Natural killer cell (primary cell): ENCODE results near the gene TTR. TPM values are rescaled to one million over a fixed set of nuclear protein-coding genes. Genes with fewer than 3 reads are reported as not detected.

Source experiments
- ATAC-seq, 3 donors: fragments of 150-1000 bp in 2 of 3; fragments of 200-7000 bp in 1 of 3; cut with Tn5 transposase; 1 replicate in 1 of 3; 2 replicates in 2 of 3; pipeline ENCODE4 v1.10.0; 2021; ENCODE audit warnings: mild to moderate bottlenecking in 2 of 3, moderate library complexity in 2 of 3
- DNase-seq, 2 donors: peaks; one replicate each; pipeline versions ENCODE4 v3.0.0 to v3.0.0-alpha.2; 2013 to 2021; ENCODE audit warnings: mixed read lengths in 1 of 2
- H3K27ac ChIP-seq: one replicate; pipeline ENCODE4 v1.5.1; 2013; ENCODE audit warnings: mild to moderate bottlenecking, low read length
- H3K27me3 ChIP-seq: one replicate; pipeline ENCODE4 v1.6.1; 2013; ENCODE audit warnings: low read length; ENCODE audit not compliant: control insufficient read depth, insufficient read depth
- H3K36me3 ChIP-seq: one replicate; pipeline ENCODE4 v1.6.1; 2013; ENCODE audit warnings: low read length; ENCODE audit not compliant: control insufficient read depth, insufficient read depth
- H3K4me1 ChIP-seq: one replicate; pipeline ENCODE4 v1.6.1; 2013; ENCODE audit warnings: low read length; ENCODE audit not compliant: control insufficient read depth, insufficient read depth
- H3K4me3 ChIP-seq: one replicate; pipeline ENCODE4 v1.5.1; 2013; ENCODE audit warnings: low read length
- H3K9me3 ChIP-seq: one replicate; pipeline ENCODE4 v1.6.1; 2013; ENCODE audit warnings: low read length; ENCODE audit not compliant: control insufficient read depth, insufficient read depth
- H3K27ac Mint-ChIP-seq, 2 donors: one replicate each; pipeline ENCODE4 v1.8.0; 2022; ENCODE audit warnings: mild to moderate bottlenecking in 2 of 2, mixed read lengths in 2 of 2, moderate library complexity in 1 of 2
- H3K27me3 Mint-ChIP-seq, 2 donors: one replicate each; pipeline ENCODE4 v1.8.0; 2022; ENCODE audit warnings: low read depth in 2 of 2, mixed read lengths in 2 of 2
- H3K36me3 Mint-ChIP-seq: one replicate; pipeline ENCODE4 v1.8.0; 2022; ENCODE audit warnings: mixed read lengths
- H3K4me1 Mint-ChIP-seq, 2 donors: one replicate each; pipeline ENCODE4 v1.8.0; 2022; ENCODE audit warnings: mixed read lengths in 2 of 2
- H3K4me3 Mint-ChIP-seq: one replicate; pipeline ENCODE4 v1.8.0; 2022; ENCODE audit warnings: mild to moderate bottlenecking, moderate library complexity, mixed read lengths
- H3K9me3 Mint-ChIP-seq, 2 donors: one replicate each; pipeline ENCODE4 v1.8.0; 2022; ENCODE audit warnings: mixed read lengths in 2 of 2
- CTCF ChIP-seq: fragments of 200-600 bp; IDR thresholded peaks from one replicate; pipeline ENCODE4 v1.8.0; 2022; ENCODE audit warnings: antibody characterized with exemption
- WGBS: methylation state at CpG from one replicate; pipeline ENCODE4 v1.1.7; 2013; ENCODE audit warnings: missing lambda C conversion rate; ENCODE audit not compliant: insufficient coverage; 5-methylcytosine and 5-hydroxymethylcytosine counted together
- intact Hi-C: fragments of 100-400 bp; cut with micrococcal nuclease; formaldehyde crosslinking; loops from one replicate; pipeline ENCODE4 v1.14.2; 2022
- total RNA-seq, 4 donors: library from RNA; stranded (reverse); fragments of 120-200 nt in 1 of 4; gene quantifications; one replicate each; pipeline versions ENCODE4 v1.2.3 to v1.2.4, GENCODE V29; 2013 to 2022

The TTR gene
- total RNA-seq, 3 donors from 2014 or later (not counting 1 experiment from before 2014, with no cell fraction given) = not detected

- TF ChIP-seq CTCF = no peak
- Histone ChIP-seq H3K4me3 (no peak overlapping the region), H3K27ac (no peak overlapping the region), H3K4me1 (no peaks in the 10 kb centered on the region), H3K9me3 (no peaks in the 10 kb centered on the region), H3K27me3 (no peaks in the 10 kb centered on the region), H3K36me3 (no peaks in the 10 kb centered on the region)
- Mint-ChIP-seq H3K4me1 (no peaks in the 10 kb centered on the region), H3K27ac (no peak overlapping the region), H3K4me3 (no peak overlapping the region), H3K36me3 (no peaks in the 10 kb centered on the region), H3K27me3 (no peaks in the 10 kb centered on the region), H3K9me3 (no peaks in the 10 kb centered on the region)
- intact Hi-C loops = no loop called here
- DNase-seq (no peak), ATAC-seq (no peak)
- 63% methylated on average over 4 of the region's 4 CpGs for WGBS
These were observed 29.0 kb upstream of the TTR start for GRCh38 chr18:31562726-31563125.

- H3K27ac Mint-ChIP-seq = no peak overlapping the region
- Histone ChIP-seq H3K9me3 (no peaks in the 10 kb centered on the region), H3K4me1 (no peaks in the 10 kb centered on the region), H3K36me3 (no peaks in the 10 kb centered on the region), H3K27me3 (no peaks in the 10 kb centered on the region), H3K27ac (no peak overlapping the region), H3K4me3 (no peak overlapping the region)
- intact Hi-C loops = no loop called here
- DNase-seq (peak in 1 of 2 donors; percentile 6), ATAC-seq (no peak)
- H3K4me1 Mint-ChIP-seq = no peaks in the 10 kb centered on the region
- H3K9me3 Mint-ChIP-seq = no peaks in the 10 kb centered on the region
- H3K27me3 Mint-ChIP-seq = no peaks in the 10 kb centered on the region
- H3K4me3 Mint-ChIP-seq = no peak overlapping the region
- WGBS = no CpG with 5 or more reads among the region's 1 CpG
- no peak for TF ChIP-seq CTCF
- H3K36me3 Mint-ChIP-seq = no peaks in the 10 kb centered on the region
These were observed 27.9 kb upstream of the TTR start for GRCh38 chr18:31563778-31564177.

- Histone ChIP-seq H3K27ac (no peak overlapping the region), H3K36me3 (no peaks in the 10 kb centered on the region), H3K4me3 (no peak overlapping the region), H3K27me3 (no peaks in the 10 kb centered on the region), H3K4me1 (no peaks in the 10 kb centered on the region), H3K9me3 (no peaks in the 10 kb centered on the region)
- no peak for TF ChIP-seq CTCF
- Mint-ChIP-seq H3K27me3 (no peaks in the 10 kb centered on the region), H3K9me3 (no peaks in the 10 kb centered on the region), H3K36me3 (no peaks in the 10 kb centered on the region), H3K4me1 (no peaks in the 10 kb centered on the region), H3K27ac (no peak overlapping the region), H3K4me3 (no peak overlapping the region)
- 79% methylated on average over 2 of the region's 2 CpGs for WGBS
- ATAC-seq = no peak
- intact Hi-C loops = no loop called here
- no peak for DNase-seq
These were observed 26.3 kb upstream of the TTR start for GRCh38 chr18:31565345-31565744.

- Histone ChIP-seq H3K27me3 (no peaks in the 10 kb centered on the region), H3K36me3 (no peaks in the 10 kb centered on the region), H3K9me3 (no peaks in the 10 kb centered on the region), H3K4me3 (no peak overlapping the region), H3K4me1 (no peaks in the 10 kb centered on the region), H3K27ac (no peak overlapping the region)
- DNase-seq = no peak
- Mint-ChIP-seq H3K4me3 (no peak overlapping the region), H3K27ac (no peak overlapping the region), H3K9me3 (no peaks in the 10 kb centered on the region), H3K4me1 (no peaks in the 10 kb centered on the region), H3K36me3 (no peaks in the 10 kb centered on the region), H3K27me3 (no peaks in the 10 kb centered on the region)
- TF ChIP-seq CTCF = no peak
- intact Hi-C loops = no loop called here
- 87% methylated on average over 10 of the region's 10 CpGs for WGBS
- ATAC-seq = no peak
These were observed 25.7 kb upstream of the TTR start for GRCh38 chr18:31565782-31566512.
